GM21381 (cell line): ENCODE results near the gene LYZL4.

Source experiments
- ATAC-seq: cut with Tn5 transposase; IDR thresholded peaks from one replicate; pipeline ENCODE4 v1.9.1; 2021; ENCODE audit warnings: mild to moderate bottlenecking, moderate library complexity; ENCODE audit not compliant: unreplicated experiment

Gene LYZL4

GRCh38 chr3:42375121-42375800, 35.1 kb downstream of the LYZL4 start:
- no peak for ATAC-seq

GRCh38 chr3:42371776-42372175, 38.6 kb downstream of the LYZL4 start:
- ATAC-seq = no peak

- no peak for ATAC-seq
Observed at GRCh38 chr3:42369832-42370231, 40.6 kb downstream of the LYZL4 start.

GRCh38 chr3:42369304-42369703, 41.1 kb downstream of the LYZL4 start:
- ATAC-seq = no peak

GRCh38 chr3:42368861-42369260, 41.5 kb downstream of the LYZL4 start:
- ATAC-seq = no peak

- ATAC-seq = no peak
Observed at GRCh38 chr3:42367903-42368302, 42.5 kb downstream of the LYZL4 start.

GRCh38 chr3:42366550-42366949, 43.9 kb downstream of the LYZL4 start:
- no peak for ATAC-seq

- no peak for ATAC-seq
Observed at GRCh38 chr3:42357335-42357734, 53.1 kb downstream of the LYZL4 start.

GRCh38 chr3:42355612-42356011, 54.8 kb downstream of the LYZL4 start:
- no peak for ATAC-seq

- ATAC-seq = no peak
Observed at GRCh38 chr3:42353631-42354030, 56.8 kb downstream of the LYZL4 start.

- no peak for ATAC-seq
Observed at GRCh38 chr3:42351207-42351606, 59.2 kb downstream of the LYZL4 start.

GRCh38 chr3:42349765-42350594, 60.4 kb downstream of the LYZL4 start:
- no peak for ATAC-seq

- no peak for ATAC-seq
Observed at GRCh38 chr3:42347928-42348327, 62.5 kb downstream of the LYZL4 start.
